ENCODE data around the gene SLAMF7. TPM values are rescaled to one million over a fixed set of nuclear protein-coding genes. Genes with fewer than 3 reads are reported as not detected.

The SLAMF7 gene
- total RNA-seq, 1 donor from 2014 or later = 8.0 TPM

- intact Hi-C loops (cut with micrococcal nuclease) = no loop called here
Measured at GRCh38 chr1:160772331-160772730, 33.3 kb downstream of the SLAMF7 start.

GRCh38 chr1:160773093-160773492 lies 34.0 kb downstream of the SLAMF7 start:
- intact Hi-C loops (cut with micrococcal nuclease) = no loop called here

GRCh38 chr1:160774886-160775719 lies 36.1 kb downstream of the SLAMF7 start:
- intact Hi-C loops (cut with micrococcal nuclease) = no loop called here

- intact Hi-C loops (cut with micrococcal nuclease) = loop anchor here (2.0 kb wide), 1 partner anchor 175 kb away; no protein-coding TSS in a partner anchor
Measured at GRCh38 chr1:160776178-160776577, 37.1 kb downstream of the SLAMF7 start.

GRCh38 chr1:160777486-160778089 lies 38.5 kb downstream of the SLAMF7 start:
- intact Hi-C loops (cut with micrococcal nuclease) = loop anchor here (1.0 to 2.0 kb wide), 3 partner anchors 53 to 173 kb away; no protein-coding TSS in a partner anchor

- intact Hi-C loops (cut with micrococcal nuclease) = no loop called here
Measured at GRCh38 chr1:160778976-160779375, 39.9 kb downstream of the SLAMF7 start.

- intact Hi-C loops (cut with micrococcal nuclease) = no loop called here
Measured at GRCh38 chr1:160779626-160780397, 40.8 kb downstream of the SLAMF7 start.

- intact Hi-C loops (cut with micrococcal nuclease) = no loop called here
Measured at GRCh38 chr1:160780398-160780755, 41.3 kb downstream of the SLAMF7 start.

GRCh38 chr1:160781186-160781766 lies 42.2 kb downstream of the SLAMF7 start:
- intact Hi-C loops (cut with micrococcal nuclease) = no loop called here

- intact Hi-C loops (cut with micrococcal nuclease) = loop anchor here (1.0 kb wide), 1 partner anchor 14 kb away; the partner anchor contains the start of gene LY9
Measured at GRCh38 chr1:160781914-160782689, 43.1 kb downstream of the SLAMF7 start.

- intact Hi-C loops (cut with micrococcal nuclease) = loop anchor here (1.0 kb wide), 1 partner anchor 13 kb away; the partner anchor contains the start of gene LY9
Measured at GRCh38 chr1:160782988-160783765, 44.1 kb downstream of the SLAMF7 start.

- intact Hi-C loops (cut with micrococcal nuclease) = no loop called here
Measured at GRCh38 chr1:160789051-160789701, 50.1 kb downstream of the SLAMF7 start.

- intact Hi-C loops (cut with micrococcal nuclease) = no loop called here
Measured at GRCh38 chr1:160789702-160790611, 50.9 kb downstream of the SLAMF7 start.

- intact Hi-C loops (cut with micrococcal nuclease) = no loop called here
Measured at GRCh38 chr1:160794376-160794775, 55.3 kb downstream of the SLAMF7 start.

GRCh38 chr1:160795951-160796383 lies 56.9 kb downstream of the SLAMF7 start, which contains the start of gene LY9:
LY9 (plus strand) TSS chr1:160796174; CDS start chr1:160796188, 14 bp downstream.
- intact Hi-C loops (cut with micrococcal nuclease) = loop anchor here (1.0 kb wide), 2 partner anchors 14 to 42 kb away; no protein-coding TSS in a partner anchor

- intact Hi-C loops (cut with micrococcal nuclease) = no loop called here
Measured at GRCh38 chr1:160797271-160797709, 58.2 kb downstream of the SLAMF7 start.

- intact Hi-C loops (cut with micrococcal nuclease) = no loop called here
Measured at GRCh38 chr1:160797861-160798273, 58.8 kb downstream of the SLAMF7 start.

GRCh38 chr1:160798439-160798838 lies 59.4 kb downstream of the SLAMF7 start:
- intact Hi-C loops (cut with micrococcal nuclease) = no loop called here
